GM10266 (cell line): ENCODE data around the gene YPEL2.
A peak's percentile ranks its signal among the peaks of the same experiment; 100 is the strongest.

Source experiments
- DNase-seq: peaks from one replicate; pipeline ENCODE4 v3.0.0; 2012; ENCODE audit errors: extremely low spot score
- TF ChIP-seq, protein P1 (sequence below): IDR thresholded peaks from 2 replicates; pipeline ENCODE4 v1.5.1; 2012; ENCODE audit warnings: mild to moderate bottlenecking, low read depth; ENCODE audit not compliant: control insufficient read depth, insufficient read depth; ENCODE audit errors: missing control alignments

YPEL2 gene

DNA sequence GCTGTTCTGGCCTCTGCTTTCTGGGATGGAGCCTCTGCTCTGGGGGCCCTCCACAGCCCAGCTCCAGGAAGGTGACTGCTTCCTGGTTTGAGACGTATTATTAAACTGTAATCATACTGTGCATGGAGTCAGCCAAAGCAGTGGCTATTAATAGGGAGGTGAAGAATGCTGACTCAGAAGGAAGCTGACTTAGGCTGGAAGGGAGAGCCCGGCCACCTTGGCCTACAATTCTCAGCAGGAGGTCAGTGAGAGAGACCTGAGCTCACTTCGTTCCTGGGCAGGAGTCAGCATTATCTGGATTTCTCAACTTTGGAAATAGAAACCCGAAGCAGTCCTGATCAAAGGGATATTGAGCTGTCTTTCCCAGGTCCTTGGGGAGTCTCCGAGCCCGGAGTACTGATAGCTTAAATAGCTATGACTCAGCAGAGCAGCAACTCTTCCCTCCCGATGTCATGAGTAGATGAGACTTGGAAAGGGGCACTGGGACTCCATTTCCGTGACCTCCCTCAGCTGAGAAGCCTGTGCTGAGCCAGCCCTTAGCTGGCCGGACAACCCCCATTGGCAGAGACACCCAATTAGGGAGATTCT is 91.8 kb downstream of the YPEL2 start:
- TF ChIP-seq, protein P1, sequence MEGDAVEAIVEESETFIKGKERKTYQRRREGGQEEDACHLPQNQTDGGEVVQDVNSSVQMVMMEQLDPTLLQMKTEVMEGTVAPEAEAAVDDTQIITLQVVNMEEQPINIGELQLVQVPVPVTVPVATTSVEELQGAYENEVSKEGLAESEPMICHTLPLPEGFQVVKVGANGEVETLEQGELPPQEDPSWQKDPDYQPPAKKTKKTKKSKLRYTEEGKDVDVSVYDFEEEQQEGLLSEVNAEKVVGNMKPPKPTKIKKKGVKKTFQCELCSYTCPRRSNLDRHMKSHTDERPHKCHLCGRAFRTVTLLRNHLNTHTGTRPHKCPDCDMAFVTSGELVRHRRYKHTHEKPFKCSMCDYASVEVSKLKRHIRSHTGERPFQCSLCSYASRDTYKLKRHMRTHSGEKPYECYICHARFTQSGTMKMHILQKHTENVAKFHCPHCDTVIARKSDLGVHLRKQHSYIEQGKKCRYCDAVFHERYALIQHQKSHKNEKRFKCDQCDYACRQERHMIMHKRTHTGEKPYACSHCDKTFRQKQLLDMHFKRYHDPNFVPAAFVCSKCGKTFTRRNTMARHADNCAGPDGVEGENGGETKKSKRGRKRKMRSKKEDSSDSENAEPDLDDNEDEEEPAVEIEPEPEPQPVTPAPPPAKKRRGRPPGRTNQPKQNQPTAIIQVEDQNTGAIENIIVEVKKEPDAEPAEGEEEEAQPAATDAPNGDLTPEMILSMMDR, result no peak
- DNase-seq, result no peak

DNA sequence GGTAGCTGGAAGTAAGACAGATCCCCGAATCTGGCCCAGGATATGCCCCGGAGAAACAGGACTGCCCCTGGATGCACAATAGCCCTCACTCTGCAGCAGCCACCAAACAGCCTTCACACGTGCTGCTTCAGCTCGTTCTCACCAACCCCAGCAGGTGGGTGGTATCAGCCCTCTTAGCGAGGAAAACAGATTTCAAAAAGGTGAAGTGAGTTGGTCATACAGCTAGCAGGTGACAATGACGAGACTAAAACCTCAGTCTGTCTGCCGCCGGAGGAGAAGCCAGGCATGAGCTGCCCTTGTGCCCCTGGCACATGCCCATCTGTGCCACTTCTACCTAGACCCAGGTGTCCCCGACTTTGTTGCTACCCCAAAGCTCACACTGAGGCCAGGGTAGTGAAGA is 92.4 kb downstream of the YPEL2 start:
- TF ChIP-seq, protein P1, result no peak

DNA sequence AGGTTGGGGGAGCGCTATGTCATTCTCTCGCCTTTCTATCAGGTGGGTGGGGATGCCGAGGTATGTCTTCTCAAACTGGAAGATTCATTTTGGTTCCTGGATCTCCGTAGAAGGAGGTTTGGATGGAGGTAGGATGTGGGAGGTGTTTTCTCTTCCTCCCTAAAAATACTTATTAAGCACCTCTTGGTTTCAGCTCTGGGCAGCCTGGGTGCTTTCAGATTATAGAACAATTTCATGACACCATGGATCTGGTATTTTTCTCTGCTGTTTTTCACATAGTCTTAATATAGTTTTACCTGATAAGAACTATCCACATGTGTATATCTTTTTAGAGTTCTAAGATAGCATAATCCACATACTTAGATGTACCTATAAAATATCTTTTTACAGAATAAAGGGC is 92.9 kb downstream of the YPEL2 start:
- TF ChIP-seq, protein P1, result no peak
- no peak for DNase-seq

More for the DNA sequence above, 92.4 kb downstream of the YPEL2 start:
- DNase-seq, result no peak

DNA sequence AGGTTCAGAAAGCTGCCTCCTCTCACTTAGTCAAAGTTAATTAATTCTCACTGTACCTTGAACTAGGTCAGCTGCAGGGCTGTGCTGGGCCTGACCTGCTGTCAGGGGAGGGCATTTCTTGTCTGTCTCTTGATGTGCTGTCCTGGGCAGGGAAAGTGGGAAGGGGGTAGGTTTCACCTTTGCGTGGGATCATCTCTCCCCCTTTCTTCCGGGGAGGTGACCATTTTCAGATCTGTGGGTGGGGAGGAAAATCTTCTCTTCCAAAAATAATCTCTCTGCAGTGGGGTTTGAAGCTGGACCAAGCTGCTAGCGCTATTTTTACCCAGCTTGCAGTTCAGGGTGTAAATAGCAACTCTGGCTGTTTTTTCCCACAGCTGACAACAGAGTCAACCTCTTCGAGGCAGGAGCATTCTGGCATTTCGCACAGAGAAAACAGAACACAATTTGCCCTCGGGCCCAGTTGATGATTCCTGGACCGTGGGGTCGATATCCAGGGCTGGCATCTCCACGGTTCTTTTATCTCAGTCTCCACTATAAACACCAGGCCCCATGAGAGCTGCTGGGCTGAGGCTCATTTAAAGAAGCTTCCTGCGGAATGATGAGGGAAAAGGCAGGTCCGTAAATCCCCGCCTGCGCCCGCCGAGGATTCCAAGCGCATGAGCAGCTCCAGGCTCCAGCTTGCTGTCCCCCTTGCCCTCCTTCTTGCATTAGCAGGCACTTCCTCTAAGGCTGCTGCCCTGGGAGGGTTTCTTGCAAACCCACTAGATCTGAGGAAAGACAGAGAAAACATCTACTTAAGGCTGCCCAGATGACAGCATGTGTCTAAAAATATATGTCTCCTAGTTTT is 93.9 kb downstream of the YPEL2 start:
- TF ChIP-seq, protein P1, result no peak
- no peak for DNase-seq

DNA sequence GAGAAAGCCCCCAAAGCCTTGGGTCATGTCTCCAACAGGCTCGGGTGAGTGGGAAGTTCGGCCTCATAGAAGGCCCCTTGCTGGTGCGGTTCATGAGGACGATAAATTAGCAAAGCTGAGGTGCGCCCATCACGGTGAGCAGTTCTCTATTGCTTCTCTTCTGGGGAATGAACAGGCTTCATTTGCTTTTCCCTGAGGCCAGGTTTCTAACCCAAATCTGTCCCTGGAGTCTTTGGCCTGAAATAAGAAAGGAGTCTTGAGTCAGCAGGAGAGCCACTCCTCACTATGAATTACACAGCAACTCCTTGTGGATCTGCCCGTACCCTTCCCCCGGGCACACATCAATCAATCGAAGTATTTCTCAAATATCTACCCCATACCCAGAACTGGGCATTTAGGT is 94.6 kb downstream of the YPEL2 start:
- DNase-seq, result no peak
- TF ChIP-seq, protein P1, result no peak

DNA sequence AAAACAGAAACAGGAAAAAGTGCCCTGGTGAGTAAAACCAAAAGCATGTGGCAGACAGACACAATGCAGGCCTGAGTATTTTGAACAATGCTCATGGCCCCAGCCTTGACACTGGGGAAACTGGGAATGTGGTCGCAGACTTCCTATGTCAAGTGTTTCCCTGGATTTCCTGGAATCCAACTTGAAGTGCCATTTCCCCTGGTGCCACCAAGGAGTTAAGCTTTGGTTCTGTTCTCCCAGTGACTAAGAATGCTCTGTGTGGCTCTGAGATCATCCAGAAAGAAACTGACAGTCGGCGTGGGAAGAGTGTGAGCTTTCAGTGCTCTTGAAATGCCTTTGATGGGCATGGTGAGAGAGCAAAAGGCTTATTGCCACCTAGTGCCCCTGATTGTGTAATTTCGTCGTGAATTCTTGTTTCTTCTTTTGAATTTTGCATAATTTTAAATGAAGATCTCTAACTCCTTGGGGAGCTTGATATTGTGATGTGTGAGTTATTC is 96.0 kb downstream of the YPEL2 start:
- TF ChIP-seq, protein P1, result peak; percentile 15
- peak; percentile 43 for DNase-seq

DNA sequence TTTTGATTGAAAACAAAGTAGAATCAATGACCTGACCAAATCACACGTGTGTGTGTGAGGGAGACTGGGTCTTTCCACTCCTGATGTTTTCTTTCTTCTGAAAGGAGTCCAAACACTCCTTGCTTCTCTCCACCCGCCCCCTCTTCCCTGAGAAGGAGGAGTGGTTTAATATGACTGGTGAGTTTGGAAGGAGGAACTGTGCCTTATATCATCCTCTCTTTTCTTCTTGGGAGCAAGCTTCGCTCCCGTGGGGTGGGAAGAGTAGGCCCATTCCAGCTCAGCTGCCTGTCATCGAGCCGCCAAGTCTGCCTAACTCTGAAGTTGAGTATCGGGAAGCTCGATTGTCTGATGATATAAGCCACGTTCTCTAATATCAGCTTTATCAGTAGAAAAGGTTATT is 96.5 kb downstream of the YPEL2 start:
- TF ChIP-seq, protein P1, result no peak
- no peak for DNase-seq
